NT2/D1 (cell line): ENCODE results near the gene GSTM5.
"Not testable (repeated sequence)": the region's sequence is repeated elsewhere in the genome, so short reads cannot be mapped to it uniquely, and the experiment has no call there.

ENCODE experiments used
- YY1 ChIP-seq: IDR thresholded peaks from 2 replicates; pipeline ENCODE4 v1.6.1; 2011; ENCODE audit not compliant: insufficient read length, insufficient read depth
- ZNF274 ChIP-seq: IDR thresholded peaks from 2 replicates; pipeline ENCODE4 v1.6.1; 2011; ENCODE audit warnings: mild to moderate bottlenecking, low read depth, low read length

DNA sequence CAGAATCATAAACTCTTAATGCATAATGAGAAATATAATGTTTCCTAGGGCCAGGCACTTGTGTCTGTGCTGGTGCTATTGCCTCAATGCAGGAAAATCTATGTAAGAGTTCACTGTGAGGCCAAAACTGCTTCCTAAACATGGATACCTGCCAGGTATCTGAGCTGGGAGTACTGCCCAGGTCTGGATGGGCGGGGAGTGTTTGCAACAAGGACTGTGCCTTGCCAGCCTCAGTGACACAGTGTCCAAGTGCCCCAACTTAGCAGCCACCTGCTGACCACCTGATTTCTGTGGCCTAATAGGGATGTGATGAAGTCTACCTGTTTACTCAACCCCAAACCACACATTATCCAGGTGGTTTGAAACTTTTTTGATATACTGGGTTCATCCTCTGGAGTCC lies 26.7 kb upstream of the GSTM5 start:
- TF ChIP-seq ZNF274, YY1: not testable (repeated sequence)
